HG03196 (cell line): ENCODE data around the gene PLA2G2C.
"Not testable (repeated sequence)": the region's sequence is repeated elsewhere in the genome, so short reads cannot be mapped to it uniquely, and the experiment has no call there.

Source experiments
- ATAC-seq: cut with Tn5 transposase; IDR thresholded peaks from one replicate; pipeline ENCODE4 v1.9.1; 2021; ENCODE audit not compliant: unreplicated experiment

PLA2G2C gene

GRCh38 chr1:20185834-20186782 is at the start of gene PLA2G2C, which contains the start of gene UBXN10:
TSS of gene PLA2G2C (minus strand) at chr1:20186518. CDS start at chr1:20177363, 9,155 bp downstream.
TSS of gene UBXN10 (plus strand) at chr1:20186096. CDS start at chr1:20190562, 4,466 bp downstream.
- no peak for ATAC-seq

DNA sequence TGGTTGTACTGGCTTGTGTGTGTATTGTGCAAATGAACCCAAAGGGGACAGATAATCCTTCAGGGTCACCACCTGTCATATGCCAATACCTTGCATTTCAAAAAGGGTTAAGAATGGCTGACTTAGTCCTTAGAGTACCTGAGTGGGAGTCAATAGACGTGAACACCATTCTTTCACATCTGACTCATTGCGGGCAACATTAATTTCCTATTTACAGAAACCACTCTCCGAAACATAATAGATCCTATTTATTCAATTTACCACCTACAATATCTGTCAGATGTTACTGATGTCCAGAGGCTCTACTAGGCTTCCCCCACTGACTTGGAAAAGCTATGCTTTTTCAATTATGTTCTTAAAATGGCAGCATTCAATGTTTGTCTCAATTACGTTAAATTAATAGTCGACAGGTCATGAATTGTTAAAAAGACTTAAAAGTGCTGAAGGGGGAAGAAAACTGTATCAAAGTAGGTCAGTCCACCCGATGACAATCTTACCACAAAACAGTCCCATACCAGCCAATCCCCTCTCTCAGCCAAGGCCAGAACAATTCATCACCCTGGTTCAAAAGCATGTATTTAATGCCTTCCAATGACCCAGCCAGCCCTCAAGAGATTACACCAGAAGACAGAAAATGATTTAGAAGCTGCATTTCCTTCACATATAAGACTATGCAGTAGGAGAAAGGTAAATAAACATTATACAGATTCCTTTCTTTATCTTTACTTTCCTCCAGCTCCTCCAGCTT is 48.6 kb upstream of the PLA2G2C start:
- no peak for ATAC-seq

DNA sequence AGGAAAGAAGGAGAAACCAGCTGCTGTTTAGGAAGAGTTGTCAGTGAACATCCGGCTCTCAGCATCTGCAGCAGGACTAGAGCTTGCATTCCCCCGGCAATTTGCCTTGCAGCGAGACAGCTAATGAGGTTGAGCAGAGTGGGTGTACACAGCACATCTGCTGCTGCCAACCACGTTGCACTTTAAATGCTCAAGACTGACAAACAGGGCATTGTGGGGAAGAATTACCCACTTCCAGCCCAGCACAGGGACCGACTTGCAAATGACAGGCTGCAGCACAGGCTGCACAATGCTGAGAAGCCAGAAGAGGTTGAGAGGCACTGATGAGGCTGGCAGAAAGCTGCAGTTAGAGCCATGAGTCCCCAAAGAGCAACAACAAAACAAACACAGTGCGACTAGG is 47.5 kb upstream of the PLA2G2C start:
- ATAC-seq = no peak

- no peak for ATAC-seq
Observed at GRCh38 chr1:20233394-20233793, 47.1 kb upstream of the PLA2G2C start.

GRCh38 chr1:20232564-20232963 is 46.2 kb upstream of the PLA2G2C start:
- ATAC-seq = not testable (repeated sequence)

DNA sequence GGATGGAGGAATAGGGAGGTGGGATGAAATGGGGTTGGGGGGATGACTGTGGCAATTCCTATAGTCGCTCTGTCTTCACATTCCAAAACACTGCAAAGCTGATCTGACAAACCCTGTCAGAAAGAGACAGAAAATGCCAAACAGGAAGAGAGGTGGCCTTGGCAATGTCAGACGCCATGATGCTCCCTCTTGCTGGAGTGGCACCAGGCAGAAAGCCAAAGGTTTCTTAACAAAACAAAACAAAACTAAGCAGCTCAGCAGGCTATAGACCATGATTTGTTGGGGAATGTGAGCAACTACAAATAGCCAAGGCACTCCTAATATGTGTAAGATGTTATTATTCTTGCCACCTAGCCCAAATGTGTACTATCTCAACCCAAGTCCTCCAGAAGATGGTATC is 42.9 kb upstream of the PLA2G2C start:
- no peak for ATAC-seq

DNA sequence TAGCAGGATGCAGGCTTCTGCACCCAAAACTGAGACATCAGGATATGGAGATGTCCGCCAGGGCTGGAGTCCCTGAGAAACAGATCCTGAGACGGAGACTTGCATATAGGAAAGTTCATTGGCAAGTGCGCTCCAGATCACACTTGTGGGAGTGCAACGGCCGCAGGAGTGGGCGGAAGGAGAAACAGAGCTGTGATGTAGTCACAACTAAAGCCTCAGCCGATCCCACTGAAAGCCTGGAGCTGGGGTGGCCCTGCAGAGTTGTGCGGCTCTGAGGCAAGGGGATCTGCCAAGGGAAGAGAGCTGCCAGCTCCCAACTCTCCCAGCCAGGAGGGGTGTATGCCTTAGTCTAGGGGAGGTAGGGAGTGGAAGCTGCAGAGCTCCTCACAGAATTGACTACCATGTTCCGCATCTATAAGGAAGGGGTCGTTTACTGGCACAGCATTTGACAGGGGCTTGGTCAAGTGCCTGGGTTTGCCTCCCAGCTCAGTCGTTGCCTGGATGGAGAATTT is 42.1 kb upstream of the PLA2G2C start:
- no peak for ATAC-seq

- ATAC-seq = no peak
Observed at GRCh38 chr1:20227704-20228103, 41.4 kb upstream of the PLA2G2C start.

DNA sequence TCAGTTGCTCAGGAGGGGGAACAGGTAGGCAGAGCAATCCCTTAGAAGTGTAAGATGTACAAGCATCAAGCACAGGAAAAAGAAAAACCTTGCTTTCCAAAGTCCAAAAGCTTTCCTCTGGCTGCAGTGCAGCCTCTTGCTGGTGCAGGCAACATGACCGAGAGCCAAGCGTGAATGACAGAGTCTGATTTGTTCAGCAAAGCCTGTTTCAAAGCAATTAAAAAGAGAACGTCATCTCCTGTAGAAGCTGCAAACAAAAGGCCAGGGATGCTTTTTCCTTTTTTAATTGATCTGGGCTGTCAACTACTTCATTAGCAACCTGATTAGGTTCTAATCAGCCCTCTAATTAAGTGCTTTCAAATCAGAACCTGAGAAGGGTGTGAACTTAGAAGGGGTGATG is 38.2 kb upstream of the PLA2G2C start:
- no peak for ATAC-seq

DNA sequence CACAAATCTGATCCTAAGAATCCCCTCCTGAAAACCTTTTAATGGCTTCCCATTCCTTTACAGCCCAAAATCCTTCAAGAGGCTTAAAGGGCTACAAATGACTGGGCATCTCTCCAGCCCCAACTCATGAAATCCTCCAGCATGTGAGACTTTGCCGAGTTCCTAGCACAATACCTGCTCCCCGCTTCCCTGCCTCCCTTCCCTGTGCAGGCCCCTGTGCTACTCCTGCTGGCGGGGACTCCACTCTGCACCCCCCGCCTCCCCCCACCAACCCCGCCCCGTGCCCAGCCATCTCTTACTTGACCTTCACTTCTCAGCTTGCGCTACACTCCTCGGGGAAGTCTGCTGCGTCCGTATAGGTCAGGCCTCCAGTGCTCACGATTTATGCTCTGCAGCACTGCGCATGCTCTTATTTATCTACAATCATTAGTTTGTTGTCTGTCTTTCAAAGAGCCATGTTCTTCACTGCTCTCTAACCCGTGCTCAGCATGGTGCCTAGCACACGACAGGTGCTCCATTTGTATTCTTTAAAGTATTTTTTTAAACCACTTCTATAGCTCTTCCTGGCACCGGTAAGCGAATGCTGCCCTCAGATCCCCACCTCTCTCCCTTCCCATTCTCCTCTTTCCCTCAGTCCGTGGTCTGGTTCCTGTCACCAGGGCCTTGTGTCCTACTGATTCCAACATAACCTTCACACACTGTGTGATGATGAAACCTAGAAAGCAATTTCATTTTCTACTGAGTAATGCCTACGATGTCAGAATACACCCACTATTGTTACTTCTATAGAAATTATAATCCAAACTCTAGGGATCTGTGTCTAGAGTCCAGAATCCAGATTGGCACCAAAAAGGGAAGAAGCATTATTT is 37.5 kb upstream of the PLA2G2C start:
- ATAC-seq = no peak

GRCh38 chr1:20223106-20223505 is 36.8 kb upstream of the PLA2G2C start:
- no peak for ATAC-seq

DNA sequence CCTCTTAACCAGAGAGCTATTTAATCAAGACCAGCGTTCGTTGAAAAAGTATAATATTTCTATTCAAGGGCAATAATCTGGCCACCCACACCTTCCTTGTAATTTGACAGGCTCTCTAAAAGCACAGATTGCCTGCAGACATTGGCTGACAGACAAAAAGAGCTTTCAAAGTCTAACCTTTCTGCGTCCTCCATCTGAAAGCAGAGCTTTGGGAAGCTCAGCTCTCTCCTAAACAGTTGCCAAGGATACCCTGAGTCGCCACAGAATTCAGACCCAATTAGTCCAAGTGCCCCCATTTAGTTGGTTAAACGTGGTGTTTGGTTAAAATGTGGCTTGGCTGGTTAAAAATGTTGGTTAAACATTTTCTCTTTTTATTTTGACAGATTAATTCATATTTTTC is 33.7 kb upstream of the PLA2G2C start:
- ATAC-seq = no peak

DNA sequence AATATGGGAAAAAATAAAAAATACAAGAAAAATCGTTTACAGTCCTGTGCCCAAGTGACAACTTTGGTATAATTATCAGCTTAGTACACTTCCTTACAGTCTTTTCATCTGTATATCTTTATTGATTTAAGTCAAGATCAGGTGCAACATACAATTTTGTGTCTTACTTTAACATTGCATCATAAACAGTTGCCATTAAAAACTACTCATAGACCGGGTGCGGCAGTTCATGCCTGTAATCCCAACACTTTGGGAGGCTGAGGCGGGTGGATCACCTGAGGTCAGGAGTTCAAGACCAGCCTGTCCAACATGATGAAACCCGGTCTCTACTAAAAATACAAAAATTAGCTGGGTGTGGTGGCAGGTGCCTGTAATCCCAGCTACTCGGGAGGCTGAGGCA is 32.7 kb upstream of the PLA2G2C start:
- not testable (repeated sequence) for ATAC-seq

DNA sequence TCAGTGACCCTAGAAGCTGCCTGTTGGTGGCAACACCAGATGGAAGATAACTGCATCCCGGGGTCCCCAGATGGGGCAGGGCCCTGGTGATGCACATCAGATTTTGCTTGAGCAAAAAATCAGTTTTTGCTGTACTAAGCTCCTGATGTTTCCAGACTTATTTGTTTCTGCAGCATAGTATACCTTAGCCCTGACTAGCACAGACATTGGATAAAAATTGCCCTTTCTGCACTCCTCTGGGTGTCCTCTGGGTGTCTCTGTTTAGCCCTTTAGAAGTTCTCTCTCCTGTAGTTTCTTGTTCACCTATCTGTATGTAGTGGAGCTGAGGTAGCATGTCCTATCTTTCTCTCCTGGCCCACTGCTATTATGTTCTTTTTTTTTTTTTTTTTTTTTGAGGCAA is 30.3 kb upstream of the PLA2G2C start:
- no peak for ATAC-seq

GRCh38 chr1:20215716-20216115 is 29.4 kb upstream of the PLA2G2C start:
- no peak for ATAC-seq

DNA sequence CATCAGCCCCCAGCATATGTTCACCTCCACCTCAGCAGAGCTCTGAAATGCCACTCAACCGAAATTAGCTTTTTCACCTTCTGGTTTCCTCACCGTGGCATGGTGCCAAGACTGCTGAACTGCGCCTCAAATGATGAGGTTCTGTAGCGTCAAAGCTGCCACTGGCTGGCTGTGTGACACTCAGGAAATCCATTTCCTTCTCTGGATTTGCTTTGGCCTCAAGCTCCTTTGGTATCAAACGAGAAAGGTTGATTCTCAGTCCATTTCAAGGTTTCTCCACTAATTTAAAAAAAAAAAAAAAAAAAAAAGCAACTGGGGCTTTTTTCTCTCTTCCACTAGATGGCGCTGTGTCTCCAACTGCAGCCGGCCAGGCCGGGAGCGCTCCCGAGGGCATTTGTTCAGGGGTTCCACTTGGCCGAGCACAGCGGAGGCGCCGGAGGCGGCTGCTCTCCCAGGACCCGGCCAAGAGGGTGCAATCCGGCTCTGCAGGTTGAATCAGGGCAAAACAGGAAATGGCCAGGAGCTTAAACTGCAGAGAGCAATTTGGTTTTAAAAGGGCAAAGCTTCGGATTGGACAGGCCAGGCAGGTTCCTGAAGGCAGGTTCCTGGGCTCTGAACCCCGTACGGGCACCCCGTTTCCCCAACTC is 26.5 kb upstream of the PLA2G2C start:
- no peak for ATAC-seq

- ATAC-seq = no peak
Observed at GRCh38 chr1:20212085-20212684, 25.9 kb upstream of the PLA2G2C start.

DNA sequence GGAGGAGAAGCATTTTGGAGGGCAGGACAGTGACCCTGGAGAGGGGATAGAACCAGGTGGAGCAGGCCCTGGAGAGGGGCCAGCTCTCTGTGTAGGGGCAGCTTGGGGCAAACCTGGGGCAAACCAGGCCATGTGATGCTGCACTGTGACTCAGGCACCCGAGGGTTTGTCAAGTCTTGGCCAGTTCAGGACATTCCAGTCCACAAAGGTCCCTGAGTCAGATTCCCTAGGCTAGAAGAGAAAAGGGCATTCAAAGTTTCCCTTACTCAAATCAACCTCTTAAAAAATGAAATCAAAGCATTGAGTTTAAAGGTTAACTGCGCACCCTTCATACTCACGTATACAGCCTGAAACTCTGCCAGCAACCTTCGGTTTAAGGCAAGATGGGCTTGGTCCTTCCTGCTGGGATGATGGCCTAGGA is 25.2 kb upstream of the PLA2G2C start:
- no peak for ATAC-seq

GRCh38 chr1:20210736-20211460 is 24.6 kb upstream of the PLA2G2C start:
- no peak for ATAC-seq
